ENCODE results near the gene GAREM1. TPM values are rescaled to one million over a fixed set of nuclear protein-coding genes. Genes with fewer than 3 reads are reported as not detected.

GAREM1 gene
- total and polyA plus RNA-seq, 12 donors, result 3.5 to 69.5 (median 23.0) TPM

GRCh38 chr18:32358529-32358928, 112.2 kb downstream of the GAREM1 start:
- H3K9me3 ChIP-seq (replicated peaks in 1 of 3), result no peaks in the 10 kb centered on the region
- 49 to 70% (median 65%) methylated on average over 9 of the region's 9 CpGs for WGBS, 4 donors
- TF ChIP-seq CTCF (IDR thresholded peaks at IDR 0.05) (no peak), POLR2A (IDR thresholded peaks at IDR 0.05) (no peak)
- no peak overlapping the region for H3K4me3 ChIP-seq
- peak in 4 of 7 donors; percentile 33 to 70 (median 44) for DNase-seq
- H3K4me1 ChIP-seq (replicated peaks in 1 of 2), result peaks cover 7 to 20% of the 10 kb centered on the region in 2 donors
- intact Hi-C loops (cut with DNase I), result no loop called here
- H3K27me3 ChIP-seq, result no peaks in the 10 kb centered on the region
- H3K27ac ChIP-seq, result peak overlapping the region in 1 of 5 donors; percentile 8
- no peaks in the 10 kb centered on the region for H3K36me3 ChIP-seq (replicated peaks in 1 of 2)

DNA sequence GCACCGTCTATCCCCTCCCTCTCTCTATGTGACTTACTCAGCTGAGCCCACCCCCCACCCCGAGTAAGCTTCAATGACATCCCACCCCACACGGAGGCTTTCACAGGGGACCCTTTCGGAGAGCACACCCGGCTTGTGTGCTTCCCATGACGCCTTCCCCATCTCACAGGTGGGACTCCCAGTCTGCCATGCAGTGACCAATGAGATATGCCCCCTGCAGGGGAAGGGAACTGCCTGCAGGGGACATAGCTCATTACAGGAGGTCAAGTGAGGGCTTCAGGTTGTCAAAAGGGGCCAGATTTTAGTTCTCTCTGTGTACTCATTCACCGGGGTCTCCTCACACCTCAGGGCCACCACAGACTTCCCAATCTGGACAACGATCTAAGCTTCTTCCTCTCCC, 112.6 kb downstream of the GAREM1 start:
- TF ChIP-seq CTCF (IDR thresholded peaks at IDR 0.05) (no peak), POLR2A (IDR thresholded peaks at IDR 0.05) (no peak)
- Histone ChIP-seq H3K27ac (peak overlapping the region in 2 of 5 donors; percentile 7 to 8), H3K4me1 (replicated peaks in 1 of 2) (peaks cover 7 to 20% of the 10 kb centered on the region in 2 donors), H3K27me3 (no peaks in the 10 kb centered on the region), H3K9me3 (replicated peaks in 1 of 3) (no peaks in the 10 kb centered on the region), H3K4me3 (no peak overlapping the region), H3K36me3 (replicated peaks in 1 of 2) (no peaks in the 10 kb centered on the region)
- intact Hi-C loops (cut with DNase I), result no loop called here
- DNase-seq, result no peak
- WGBS, 4 donors, result 76 to 90% (median 86%) methylated on average over 7 to 8 of the region's 8 CpGs

DNA sequence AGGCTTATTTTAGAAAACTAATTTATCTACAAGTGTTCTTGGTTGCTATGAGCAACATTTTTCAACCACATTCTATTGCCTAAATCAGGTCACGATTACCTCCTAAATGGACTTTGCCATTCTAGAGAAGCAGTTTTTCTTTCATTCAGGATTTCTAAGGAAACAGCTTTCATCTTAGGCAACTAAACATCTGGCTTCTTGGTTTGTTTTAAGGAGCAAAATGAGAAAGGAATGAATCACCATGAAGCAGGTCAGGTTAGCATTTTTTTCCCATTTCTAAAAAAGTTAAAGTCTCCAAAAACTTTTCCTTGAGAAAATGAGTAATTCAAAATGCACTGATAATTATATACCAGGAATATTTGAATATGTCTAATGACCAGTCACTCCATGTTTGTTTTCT, 114.8 kb downstream of the GAREM1 start:
- H3K4me3 ChIP-seq, result no peak overlapping the region
- intact Hi-C loops (cut with DNase I), result no loop called here

GRCh38 chr18:32354518-32354917, 116.2 kb downstream of the GAREM1 start:
- 91 to 97% (median 93%) methylated on average over 5 of the region's 5 CpGs for WGBS, 4 donors
- Histone ChIP-seq H3K4me3 (no peak overlapping the region), H3K36me3 (replicated peaks in 1 of 2) (no peaks in the 10 kb centered on the region), H3K27me3 (no peaks in the 10 kb centered on the region), H3K4me1 (replicated peaks in 1 of 2) (peaks cover 18 to 45% of the 10 kb centered on the region in 2 donors), H3K27ac (no peak overlapping the region), H3K9me3 (replicated peaks in 1 of 3) (no peaks in the 10 kb centered on the region)
- TF ChIP-seq CTCF (IDR thresholded peaks at IDR 0.05) (no peak), POLR2A (IDR thresholded peaks at IDR 0.05) (no peak)
- intact Hi-C loops (cut with DNase I), result no loop called here
- DNase-seq, result no peak

More for the DNA sequence above, 114.8 kb downstream of the GAREM1 start:
- 29 to 43% (median 33%) methylated on average over 1 of the region's 1 CpG for WGBS, 4 donors
- no peaks in the 10 kb centered on the region for H3K9me3 ChIP-seq (replicated peaks in 1 of 3)
- no peak for TF ChIP-seq POLR2A (IDR thresholded peaks at IDR 0.05)
- no peak for TF ChIP-seq CTCF (IDR thresholded peaks at IDR 0.05)
- peaks cover 7 to 32% of the 10 kb centered on the region in 2 donors for H3K4me1 ChIP-seq (replicated peaks in 1 of 2)
- no peaks in the 10 kb centered on the region for H3K36me3 ChIP-seq (replicated peaks in 1 of 2)
- H3K27me3 ChIP-seq, result no peaks in the 10 kb centered on the region
- DNase-seq, result no peak
- H3K27ac ChIP-seq, result peak overlapping the region in 3 of 5 donors; percentile 8 to 23 (median 11)
